HG03432 (cell line): ENCODE measurements around the gene PAQR6.

Experiments used
- ATAC-seq: cut with Tn5 transposase; IDR thresholded peaks from one replicate; pipeline ENCODE4 v1.9.1; 2021; ENCODE audit warnings: mild to moderate bottlenecking, moderate library complexity; ENCODE audit not compliant: unreplicated experiment

PAQR6 gene

GRCh38 chr1:156198831-156199349 is 49.0 kb downstream of the PAQR6 start:
- peak; percentile 39 for ATAC-seq

GRCh38 chr1:156196445-156196844 is 51.4 kb downstream of the PAQR6 start:
- no peak for ATAC-seq

GRCh38 chr1:156195853-156196252 is 52.0 kb downstream of the PAQR6 start:
- ATAC-seq, result no peak

- ATAC-seq, result peak; percentile 4
Measured at GRCh38 chr1:156194300-156194652, 53.6 kb downstream of the PAQR6 start.

DNA sequence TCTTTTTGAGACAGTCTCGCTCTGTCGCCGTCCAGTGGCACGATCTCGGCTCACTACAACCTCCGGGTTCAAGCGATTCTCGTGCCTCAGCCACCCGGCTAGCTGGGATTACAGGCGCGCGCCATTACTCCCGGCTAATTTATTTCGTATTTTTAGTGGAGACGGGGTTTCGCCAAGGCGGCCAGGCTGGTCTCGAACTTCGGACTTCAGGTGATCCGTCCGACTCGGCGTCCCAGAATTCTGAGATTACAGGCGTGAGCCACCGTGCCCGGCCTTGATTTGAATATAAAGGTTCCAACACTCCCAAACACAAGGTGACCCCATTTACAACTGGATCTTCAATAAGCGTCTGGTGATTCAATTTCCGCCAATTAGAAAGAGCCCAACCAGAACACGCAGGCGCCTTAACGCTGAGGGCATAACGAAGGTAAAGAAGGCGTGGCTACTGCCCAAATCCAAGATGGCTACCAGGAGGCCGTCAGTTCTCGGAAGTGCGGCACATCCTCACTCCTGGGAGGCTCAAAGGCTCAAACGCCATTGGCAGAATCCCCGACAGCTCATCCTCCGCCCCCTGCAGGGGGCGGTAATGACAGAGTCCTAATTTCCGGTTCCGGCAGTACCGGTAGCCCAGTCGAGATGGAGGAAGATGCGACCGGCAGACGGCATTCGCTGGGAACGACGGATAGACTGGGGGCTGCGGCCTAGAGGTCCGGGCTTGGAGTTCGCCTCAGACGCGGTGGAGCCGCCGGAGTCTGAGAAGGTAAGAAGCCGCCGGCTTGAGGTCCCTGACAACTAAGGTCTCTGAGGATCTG is 54.2 kb downstream of the PAQR6 start, which contains the start of gene SLC25A44:
Gene SLC25A44 (plus strand): TSS at position 617 of the 812 bp plus-strand sequence. CDS start 5,744 bp downstream, outside the sequence.
- ATAC-seq, result peak; percentile 93
